ENCODE measurements around the gene CP. TPM values are rescaled to one million over a fixed set of nuclear protein-coding genes. Genes with fewer than 3 reads are reported as not detected.

The CP gene
- total RNA-seq, 1 donor from 2014 or later: 48.9 TPM

- TF ChIP-seq, protein P1, sequence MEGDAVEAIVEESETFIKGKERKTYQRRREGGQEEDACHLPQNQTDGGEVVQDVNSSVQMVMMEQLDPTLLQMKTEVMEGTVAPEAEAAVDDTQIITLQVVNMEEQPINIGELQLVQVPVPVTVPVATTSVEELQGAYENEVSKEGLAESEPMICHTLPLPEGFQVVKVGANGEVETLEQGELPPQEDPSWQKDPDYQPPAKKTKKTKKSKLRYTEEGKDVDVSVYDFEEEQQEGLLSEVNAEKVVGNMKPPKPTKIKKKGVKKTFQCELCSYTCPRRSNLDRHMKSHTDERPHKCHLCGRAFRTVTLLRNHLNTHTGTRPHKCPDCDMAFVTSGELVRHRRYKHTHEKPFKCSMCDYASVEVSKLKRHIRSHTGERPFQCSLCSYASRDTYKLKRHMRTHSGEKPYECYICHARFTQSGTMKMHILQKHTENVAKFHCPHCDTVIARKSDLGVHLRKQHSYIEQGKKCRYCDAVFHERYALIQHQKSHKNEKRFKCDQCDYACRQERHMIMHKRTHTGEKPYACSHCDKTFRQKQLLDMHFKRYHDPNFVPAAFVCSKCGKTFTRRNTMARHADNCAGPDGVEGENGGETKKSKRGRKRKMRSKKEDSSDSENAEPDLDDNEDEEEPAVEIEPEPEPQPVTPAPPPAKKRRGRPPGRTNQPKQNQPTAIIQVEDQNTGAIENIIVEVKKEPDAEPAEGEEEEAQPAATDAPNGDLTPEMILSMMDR (IDR thresholded peaks at IDR 0.05): no peak
- no peaks in the 10 kb centered on the region for H3K36me3 ChIP-seq
- no peaks in the 10 kb centered on the region for H3K9me3 ChIP-seq
- H3K4me1 ChIP-seq: no peaks in the 10 kb centered on the region
- intact Hi-C loops (cut with DNase I): no loop called here
- H3K27me3 ChIP-seq (ENCODE audit: low read depth): no peaks in the 10 kb centered on the region
- no peak for ATAC-seq
- no peak overlapping the region for H3K27ac ChIP-seq
- DNase-seq: no peak
- H3K4me3 ChIP-seq: no peak overlapping the region
These were observed 42.2 kb upstream of the CP start for GRCh38 chr3:149263856-149264255.

DNA sequence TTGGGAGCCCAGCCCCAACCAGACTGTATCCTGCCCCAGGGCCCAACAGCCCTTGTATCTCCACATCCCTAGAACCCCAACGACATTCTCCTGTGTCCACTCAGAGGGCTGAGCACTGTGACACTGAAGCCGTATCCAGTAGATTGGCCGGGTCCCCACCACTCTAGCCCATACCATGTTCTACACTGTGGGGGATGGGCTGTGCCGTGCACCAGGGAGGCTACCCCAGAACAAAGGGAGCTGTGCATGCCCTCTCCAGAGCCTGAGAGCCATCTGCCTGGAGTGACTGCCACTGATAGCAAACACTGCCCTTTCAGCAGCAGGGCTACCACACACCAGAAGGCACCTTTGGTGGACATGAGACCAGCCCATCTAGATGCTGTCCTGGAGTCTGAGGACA is 37.1 kb upstream of the CP start:
- no peaks in the 10 kb centered on the region for H3K27me3 ChIP-seq (ENCODE audit: low read depth)
- no peaks in the 10 kb centered on the region for H3K9me3 ChIP-seq
- no peaks in the 10 kb centered on the region for H3K4me1 ChIP-seq
- no peak overlapping the region for H3K4me3 ChIP-seq
- DNase-seq: no peak
- TF ChIP-seq, protein P1 (IDR thresholded peaks at IDR 0.05): no peak
- H3K27ac ChIP-seq: no peak overlapping the region
- ATAC-seq: no peak
- no peaks in the 10 kb centered on the region for H3K36me3 ChIP-seq
- intact Hi-C loops (cut with DNase I): no loop called here

- intact Hi-C loops (cut with DNase I): no loop called here
- Histone ChIP-seq H3K36me3 (no peaks in the 10 kb centered on the region), H3K4me1 (no peaks in the 10 kb centered on the region), H3K27me3 (ENCODE audit: low read depth) (no peaks in the 10 kb centered on the region), H3K9me3 (no peaks in the 10 kb centered on the region), H3K4me3 (no peak overlapping the region), H3K27ac (no peak overlapping the region)
- TF ChIP-seq, protein P1 (IDR thresholded peaks at IDR 0.05): no peak
- ATAC-seq (no peak), DNase-seq (no peak)
These were observed 36.7 kb upstream of the CP start for GRCh38 chr3:149258298-149258697.

DNA sequence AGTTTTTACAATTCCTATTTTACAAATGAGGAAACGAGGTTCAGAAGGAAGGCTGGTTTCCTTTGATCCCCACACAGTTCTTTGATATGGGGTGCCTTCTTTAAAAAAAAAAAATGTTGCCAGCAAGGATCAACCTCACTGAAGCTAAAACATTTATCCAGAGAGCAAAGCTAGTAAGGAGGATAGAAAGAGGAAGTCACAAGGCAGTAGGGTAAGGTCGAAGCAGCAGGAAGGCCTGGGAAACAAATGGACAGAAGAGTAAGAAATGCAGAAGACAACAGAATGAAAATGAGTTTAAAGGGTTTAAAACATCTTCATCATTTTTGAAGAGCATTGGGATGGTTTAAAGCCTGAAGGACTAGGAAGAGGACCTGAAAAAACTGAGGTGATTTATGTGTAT is 30.6 kb upstream of the CP start:
- no peak for ATAC-seq
- H3K27me3 ChIP-seq (ENCODE audit: low read depth): no peaks in the 10 kb centered on the region
- H3K27ac ChIP-seq: no peak overlapping the region
- TF ChIP-seq, protein P1 (IDR thresholded peaks at IDR 0.05): no peak
- intact Hi-C loops (cut with DNase I): no loop called here
- no peak overlapping the region for H3K4me3 ChIP-seq
- DNase-seq: no peak
- H3K4me1 ChIP-seq: peaks cover 14% of the 10 kb centered on the region
- no peaks in the 10 kb centered on the region for H3K36me3 ChIP-seq
- no peaks in the 10 kb centered on the region for H3K9me3 ChIP-seq

DNA sequence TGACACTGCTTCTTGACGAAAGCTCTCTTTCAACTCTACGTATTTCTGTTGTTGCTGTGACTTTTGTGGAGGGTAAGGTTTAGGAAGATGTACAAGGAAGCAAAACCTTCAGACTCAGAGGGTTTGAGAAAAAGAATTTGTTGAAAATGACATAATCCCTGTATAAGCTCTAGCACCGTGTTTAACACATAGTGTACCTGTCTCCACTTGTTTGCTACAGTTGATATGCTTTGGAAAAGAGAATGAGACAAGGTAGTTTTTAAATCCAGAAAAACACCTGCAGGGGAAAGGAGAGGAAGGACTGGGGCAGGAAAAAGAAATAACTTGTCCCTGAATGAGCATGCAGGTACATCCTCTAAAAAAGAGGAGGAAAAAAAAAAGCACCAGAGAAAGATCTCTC is 29.6 kb upstream of the CP start:
- Histone ChIP-seq H3K4me1 (peaks cover 24% of the 10 kb centered on the region), H3K27ac (no peak overlapping the region), H3K36me3 (no peaks in the 10 kb centered on the region), H3K4me3 (no peak overlapping the region), H3K9me3 (no peaks in the 10 kb centered on the region), H3K27me3 (ENCODE audit: low read depth) (no peaks in the 10 kb centered on the region)
- DNase-seq (no peak), ATAC-seq (no peak)
- TF ChIP-seq, protein P1 (IDR thresholded peaks at IDR 0.05): no peak
- intact Hi-C loops (cut with DNase I): no loop called here

Measured in lower lobe of right lung (tissue), 2 donors.